Activated naive CD8-positive, alpha-beta T cell treated with anti-CD3 and anti-CD28 coated beads, Interleukin-2, amount 50 U/mL, for 16 hours (primary cell): ENCODE results near the gene DHRSX.
"Not testable (repeated sequence)": the region's sequence is repeated elsewhere in the genome, so short reads cannot be mapped to it uniquely, and the experiment has no call there.

Experiments used
- DNase-seq: peaks from one replicate; pipeline ENCODE4 v3.0.0-alpha.2; 2020; ENCODE audit warnings: low read depth, low spot score

DHRSX gene

GRCh38 chrX:2500803-2501558 is at the start of gene DHRSX, which contains the start of gene ZBED1:
Gene DHRSX (minus strand): TSS chrX:2500976. CDS start chrX:2500925, 51 bp downstream.
Gene ZBED1 (minus strand): TSS chrX:2500976. CDS start chrX:2490719, 10,257 bp downstream.
- peak; percentile 14 for DNase-seq

GRCh38 chrX:2549876-2550275 is 49.1 kb upstream of the DHRSX start:
- DNase-seq, result no peak

GRCh38 chrX:2548711-2549423 is 48.1 kb upstream of the DHRSX start:
- no peak for DNase-seq

- no peak for DNase-seq
Observed at GRCh38 chrX:2547736-2548135, 47.0 kb upstream of the DHRSX start.

GRCh38 chrX:2546496-2546895 is 45.7 kb upstream of the DHRSX start:
- DNase-seq, result no peak

GRCh38 chrX:2545144-2545543 is 44.4 kb upstream of the DHRSX start:
- no peak for DNase-seq

GRCh38 chrX:2542826-2543521 is 42.2 kb upstream of the DHRSX start:
- no peak for DNase-seq

- no peak for DNase-seq
Observed at GRCh38 chrX:2541603-2542002, 40.8 kb upstream of the DHRSX start.

GRCh38 chrX:2540426-2540947 is 39.7 kb upstream of the DHRSX start:
- DNase-seq, result no peak

GRCh38 chrX:2539586-2539985 is 38.8 kb upstream of the DHRSX start:
- no peak for DNase-seq

GRCh38 chrX:2538031-2538757 is 37.4 kb upstream of the DHRSX start:
- no peak for DNase-seq

- no peak for DNase-seq
Observed at GRCh38 chrX:2536974-2537373, 36.2 kb upstream of the DHRSX start.

- DNase-seq, result no peak
Observed at GRCh38 chrX:2536141-2536540, 35.4 kb upstream of the DHRSX start.

GRCh38 chrX:2534261-2535021 is 33.7 kb upstream of the DHRSX start:
- DNase-seq, result not testable (repeated sequence)

GRCh38 chrX:2533424-2533823 is 32.6 kb upstream of the DHRSX start:
- no peak for DNase-seq

- DNase-seq, result no peak
Observed at GRCh38 chrX:2526390-2526789, 25.6 kb upstream of the DHRSX start.

- no peak for DNase-seq
Observed at GRCh38 chrX:2523911-2524310, 23.1 kb upstream of the DHRSX start.

GRCh38 chrX:2521927-2522386 is 21.2 kb upstream of the DHRSX start:
- DNase-seq, result no peak

GRCh38 chrX:2521092-2521926 is 20.5 kb upstream of the DHRSX start:
- DNase-seq, result no peak

GRCh38 chrX:2520539-2520938 is 19.8 kb upstream of the DHRSX start:
- DNase-seq, result no peak
